Sigmoid colon (tissue), 4 donors: ENCODE data around the gene DDR1.

Experiments used
- CTCF ChIP-seq, 4 experiments: fragments of 450-650 bp in 3 of 4; fragments of 200-600 bp in 1 of 4; IDR thresholded peaks; one replicate each; pipeline ENCODE4 v1.5.1; 2016 to 2019; ENCODE audit warnings: antibody characterized with exemption in 4 of 4, mild to moderate bottlenecking in 3 of 4, moderate library complexity in 2 of 4
- EP300 ChIP-seq, 4 donors: sonication (generic); formaldehyde crosslinking; IDR thresholded peaks; one replicate each; pipeline ENCODE4 v1.6.1; 2017; ENCODE audit warnings: antibody characterized with exemption in 4 of 4
- POLR2A ChIP-seq, 2 donors: fragments of 450-650 bp; IDR thresholded peaks; one replicate each; pipeline ENCODE4 v1.6.1; 2016; ENCODE audit warnings: antibody characterized with exemption in 2 of 2, mild to moderate bottlenecking in 2 of 2, moderate library complexity in 2 of 2

GRCh38 chr6:30913721-30914075 is 29.4 kb downstream of the DDR1 start:
- TF ChIP-seq CTCF (IDR thresholded peaks at IDR 0.05) (no peak), POLR2A (IDR thresholded peaks at IDR 0.05) (no peak), EP300 (IDR thresholded peaks at IDR 0.05) (no peak)
